HepG2 (cell line): ENCODE results near the gene DSE.

Experiments
- CHD2 ChIP-seq: IDR thresholded peaks from 2 replicates; pipeline ENCODE4 v1.6.1; 2011; ENCODE audit warnings: low read depth, low read length, improper control_type of control experiment
- CTCF ChIP-seq: sonication (generic); formaldehyde crosslinking; IDR thresholded peaks from 2 replicates; pipeline ENCODE4 v1.5.0; 2020; ENCODE audit warnings: mild to moderate bottlenecking, missing genetic modification reagents, moderate library complexity
- HIVEP1 ChIP-seq: sonication (generic); formaldehyde crosslinking; IDR thresholded peaks from 2 replicates; pipeline ENCODE4 v1.4.0; 2020; ENCODE audit warnings: mild to moderate bottlenecking, missing genetic modification reagents
- MAFF ChIP-seq: IDR thresholded peaks from 2 replicates; pipeline ENCODE4 v1.6.1; 2011; ENCODE audit warnings: low read depth, low read length, improper control_type of control experiment
- ZBTB2 ChIP-seq: sonication (generic); formaldehyde crosslinking; IDR thresholded peaks from 2 replicates; pipeline ENCODE4 v1.8.0; 2022; ENCODE audit warnings: low read depth, missing genetic modification reagents
- ZFP1 ChIP-seq: IDR thresholded peaks from 2 replicates; pipeline ENCODE4 v1.6.1; 2016
- ZNF10 ChIP-seq: sonication (generic); formaldehyde crosslinking; IDR thresholded peaks from 2 replicates; pipeline ENCODE4 v1.4.0; 2020; ENCODE audit warnings: mild to moderate bottlenecking, low read depth, missing genetic modification reagents, borderline replicate concordance
- ZNF12 ChIP-seq: sonication (generic); formaldehyde crosslinking; IDR thresholded peaks from 2 replicates; pipeline ENCODE4 v1.5.0; 2020; ENCODE audit warnings: missing genetic modification reagents
- ZNF124 ChIP-seq: sonication (generic); formaldehyde crosslinking; IDR thresholded peaks from 2 replicates; pipeline ENCODE4 v1.4.0; 2020; ENCODE audit warnings: missing genetic modification reagents
- ZNF138 ChIP-seq: sonication (generic); formaldehyde crosslinking; IDR thresholded peaks from 2 replicates; pipeline ENCODE4 v1.5.0; 2020; ENCODE audit warnings: mild to moderate bottlenecking, low read depth, missing genetic modification reagents
- ZNF441 ChIP-seq: sonication (generic); formaldehyde crosslinking; IDR thresholded peaks from 2 replicates; pipeline ENCODE4 v1.7.0; 2021; ENCODE audit warnings: missing genetic modification reagents, borderline replicate concordance
- ZNF747 ChIP-seq: sonication (generic); formaldehyde crosslinking; IDR thresholded peaks from 2 replicates; pipeline ENCODE4 v1.8.1; 2023; ENCODE audit warnings: missing genetic modification reagents, mild to moderate bottlenecking, borderline replicate concordance

GRCh38 chr6:116429111-116429510 lies 58.4 kb downstream of the DSE start:
- TF ChIP-seq HIVEP1: no peak
- no peak for TF ChIP-seq ZNF124 (CRISPR knock-in tag)
- no peak for TF ChIP-seq ZNF10 (CRISPR knock-in tag)
- TF ChIP-seq ZFP1 (CRISPR knock-in tag): no peak
- TF ChIP-seq MAFF: no peak
- TF ChIP-seq CTCF (CRISPR knock-in tag): no peak
- no peak for TF ChIP-seq ZNF138 (CRISPR knock-in tag)
- no peak for TF ChIP-seq ZBTB2
- no peak for TF ChIP-seq ZNF441 (CRISPR knock-in tag)
- no peak for TF ChIP-seq CHD2
- no peak for TF ChIP-seq ZNF747 (CRISPR knock-in tag)
- no peak for TF ChIP-seq ZNF12
